GM12865 (cell line): Measurements from ENCODE around the gene IAPP.
A peak's percentile ranks its signal among the peaks of the same experiment; 100 is the strongest.
"Not testable (repeated sequence)": the region's sequence is repeated elsewhere in the genome, so short reads cannot be mapped to it uniquely, and the experiment has no call there.

Experiments used
- DNase-seq: peaks from one replicate; pipeline ENCODE4 v3.0.0; 2010; ENCODE audit warnings: low read depth
- H3K4me3 ChIP-seq: 2 replicates; pipeline ENCODE4 v1.5.1; 2011; ENCODE audit warnings: mild to moderate bottlenecking, low read depth, low read length, control low read depth
- CTCF ChIP-seq: IDR thresholded peaks from 2 replicates; pipeline ENCODE4 v1.5.1; 2011; ENCODE audit warnings: low read length, control low read depth, low read depth, inconsistent platforms; ENCODE audit not compliant: insufficient read depth; ENCODE audit errors: missing control alignments

IAPP gene

GRCh38 chr12:21370845-21371449 lies 1.8 kb upstream of the IAPP start:
- H3K4me3 ChIP-seq: no peak overlapping the region
- DNase-seq: peak; percentile 2
- TF ChIP-seq CTCF: no peak

- no peak overlapping the region for H3K4me3 ChIP-seq
- no peak for DNase-seq
- TF ChIP-seq CTCF: no peak
Measured at GRCh38 chr12:21379218-21379617, 6.5 kb downstream of the IAPP start.

- DNase-seq, H3K4me3 ChIP-seq: not testable (repeated sequence)
Measured at GRCh38 chr12:21381320-21381719, 8.6 kb downstream of the IAPP start.

GRCh38 chr12:21384261-21384660 lies 11.6 kb downstream of the IAPP start:
- no peak for TF ChIP-seq CTCF
- H3K4me3 ChIP-seq: no peak overlapping the region
- no peak for DNase-seq

GRCh38 chr12:21387174-21387573 lies 14.5 kb downstream of the IAPP start:
- no peak for TF ChIP-seq CTCF
- DNase-seq: no peak
- no peak overlapping the region for H3K4me3 ChIP-seq

- DNase-seq: no peak
- TF ChIP-seq CTCF: no peak
Measured at GRCh38 chr12:21392384-21392783, 19.7 kb downstream of the IAPP start.

GRCh38 chr12:21394828-21395626 lies 22.3 kb downstream of the IAPP start:
- DNase-seq, H3K4me3 ChIP-seq: not testable (repeated sequence)

More at GRCh38 chr12:21392384-21392783, 19.7 kb downstream of the IAPP start:
- no peak overlapping the region for H3K4me3 ChIP-seq
